Measurements from ENCODE around the gene EIF4A3. TPM values are rescaled to one million over a fixed set of nuclear protein-coding genes. Genes with fewer than 3 reads are reported as not detected.
A peak's percentile ranks its signal among the peaks of the same experiment; 100 is the strongest.

The EIF4A3 gene
- total RNA-seq (2021) (142 to 160 TPM (median 142 TPM) in 3 replicates), Bru-seq, nascent RNA (percentile 88 among the genes with signal in this experiment)
- long read RNA-seq, experiment 1, transcript EIF4A3-201 (12 exons, 1,734 nt), result major isoform, 572 of 599 reads
- long read RNA-seq, experiment 1, partial matches to known transcripts, result 15 of 599 reads
- long read RNA-seq, experiment 1, other reads (novel, unspliced or antisense), result 11 of 599 reads
- long read RNA-seq, experiment 2, transcript EIF4A3-201 (12 exons, 1,734 nt), result major isoform, 169 of 204 reads
- long read RNA-seq, experiment 2, partial matches to known transcripts, result 27 of 204 reads
- long read RNA-seq, experiment 2, other reads (novel, unspliced or antisense), result 7 of 204 reads
- long read RNA-seq, experiment 3, transcript EIF4A3-201 (12 exons, 1,734 nt), result major isoform, 43 of 55 reads
- long read RNA-seq, experiment 3, partial matches to known transcripts, result 11 of 55 reads
- long read RNA-seq, experiment 3, other reads (novel, unspliced or antisense), result 1 of 55 reads

GRCh38 chr17:80147035-80147822 lies at the start of gene EIF4A3:
Gene EIF4A3, minus strand, starts transcription at chr17:80147128. Its CDS starts 167 bp downstream, at chr17:80146961.
- DNase-seq (ENCODE audit: low spot score) (peak; percentile 99), ATAC-seq (peak; percentile 92)
- Mint-ChIP-seq H3K4me3 (peak within 1 kb of the TSS; percentile 77), H3K27ac (peak within 1 kb of the TSS; percentile 90), H3K27me3 (ENCODE audit: low read depth) (no peaks in the 10 kb centered on the region; the same call in 1 of the 2 replicates), H3K9me3 (0 out of 2 replicates have a peak, but pooled peaks cover under 1% of the 10 kb centered on the region), H3K36me3 (peaks cover 21% of the 10 kb centered on the region), H3K4me1 (peaks cover 29% of the 10 kb centered on the region)
- ChIA-PET POLR2A (interaction anchor here (1.0 kb wide), 1 partner anchor 46 kb away, joined by 3 read pairs; the partner anchor contains the start of gene GAA), CTCF (interaction anchor here (5.6 kb wide), 1 partner anchor 23 kb away, joined by 35 read pairs; no protein-coding TSS in a partner anchor)
- TF ChIP-seq TP53 (CRISPR knock-in tag; IDR thresholded peaks at IDR 0.05) (peak; percentile 87; the same call in 1 of the 2 replicates), ATF1 (CRISPR knock-in tag; IDR thresholded peaks at IDR 0.05) (no peak; the same call in 1 of the 2 replicates), ZNF263 (CRISPR knock-in tag; IDR thresholded peaks at IDR 0.05; ENCODE audit: low read depth) (peak; percentile 44; the same call in 1 of the 2 replicates), ZNF512 (CRISPR knock-in tag; IDR thresholded peaks at IDR 0.05; ENCODE audit: borderline replicate concordance) (no peak), NR2C2 (CRISPR knock-in tag; IDR thresholded peaks at IDR 0.05) (no peak), RELA (CRISPR knock-in tag; IDR thresholded peaks at IDR 0.05; ENCODE audit: borderline replicate concordance) (no peak), CBFB (CRISPR knock-in tag; IDR thresholded peaks at IDR 0.05; ENCODE audit: low read depth) (no peak), NFE2L1 (CRISPR knock-in tag; IDR thresholded peaks at IDR 0.05) (no peak; the same call in 1 of the 2 replicates), JUN (CRISPR knock-in tag; IDR thresholded peaks at IDR 0.05) (no peak), ZNF423 (CRISPR knock-in tag; IDR thresholded peaks at IDR 0.05) (no peak), PRDM15 (CRISPR knock-in tag; IDR thresholded peaks at IDR 0.05) (no peak), NFYB (CRISPR knock-in tag; conservative IDR thresholded peaks at IDR 0.05; ENCODE audit: low read depth) (no peak), ZBTB43 (CRISPR knock-in tag; IDR thresholded peaks at IDR 0.05) (no peak), JAZF1 (CRISPR knock-in tag; IDR thresholded peaks at IDR 0.05) (no peak), NR1H2 (CRISPR knock-in tag; IDR thresholded peaks at IDR 0.05) (no peak), ZNF121 (CRISPR knock-in tag; IDR thresholded peaks at IDR 0.05) (peak; percentile 83), ZNF232 (CRISPR knock-in tag; IDR thresholded peaks at IDR 0.05) (0 out of 2 replicates have a peak, but pooled peaks have one; percentile 21), CREM (CRISPR knock-in tag; IDR thresholded peaks at IDR 0.05) (peak; percentile 76; the same call in 1 of the 2 replicates), ESRRA (CRISPR knock-in tag; IDR thresholded peaks at IDR 0.05; ENCODE audit: borderline replicate concordance) (no peak)
- TF ChIP-seq, protein P1, sequence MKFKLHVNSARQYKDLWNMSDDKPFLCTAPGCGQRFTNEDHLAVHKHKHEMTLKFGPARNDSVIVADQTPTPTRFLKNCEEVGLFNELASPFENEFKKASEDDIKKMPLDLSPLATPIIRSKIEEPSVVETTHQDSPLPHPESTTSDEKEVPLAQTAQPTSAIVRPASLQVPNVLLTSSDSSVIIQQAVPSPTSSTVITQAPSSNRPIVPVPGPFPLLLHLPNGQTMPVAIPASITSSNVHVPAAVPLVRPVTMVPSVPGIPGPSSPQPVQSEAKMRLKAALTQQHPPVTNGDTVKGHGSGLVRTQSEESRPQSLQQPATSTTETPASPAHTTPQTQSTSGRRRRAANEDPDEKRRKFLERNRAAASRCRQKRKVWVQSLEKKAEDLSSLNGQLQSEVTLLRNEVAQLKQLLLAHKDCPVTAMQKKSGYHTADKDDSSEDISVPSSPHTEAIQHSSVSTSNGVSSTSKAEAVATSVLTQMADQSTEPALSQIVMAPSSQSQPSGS (CRISPR knock-in tag; IDR thresholded peaks at IDR 0.05; ENCODE audit: borderline replicate concordance, low read depth), result no peak
- TF ChIP-seq, protein P2, sequence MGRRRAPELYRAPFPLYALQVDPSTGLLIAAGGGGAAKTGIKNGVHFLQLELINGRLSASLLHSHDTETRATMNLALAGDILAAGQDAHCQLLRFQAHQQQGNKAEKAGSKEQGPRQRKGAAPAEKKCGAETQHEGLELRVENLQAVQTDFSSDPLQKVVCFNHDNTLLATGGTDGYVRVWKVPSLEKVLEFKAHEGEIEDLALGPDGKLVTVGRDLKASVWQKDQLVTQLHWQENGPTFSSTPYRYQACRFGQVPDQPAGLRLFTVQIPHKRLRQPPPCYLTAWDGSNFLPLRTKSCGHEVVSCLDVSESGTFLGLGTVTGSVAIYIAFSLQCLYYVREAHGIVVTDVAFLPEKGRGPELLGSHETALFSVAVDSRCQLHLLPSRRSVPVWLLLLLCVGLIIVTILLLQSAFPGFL (CRISPR knock-in tag; IDR thresholded peaks at IDR 0.05; ENCODE audit: borderline replicate concordance), result no peak
- TF ChIP-seq, protein P3, sequence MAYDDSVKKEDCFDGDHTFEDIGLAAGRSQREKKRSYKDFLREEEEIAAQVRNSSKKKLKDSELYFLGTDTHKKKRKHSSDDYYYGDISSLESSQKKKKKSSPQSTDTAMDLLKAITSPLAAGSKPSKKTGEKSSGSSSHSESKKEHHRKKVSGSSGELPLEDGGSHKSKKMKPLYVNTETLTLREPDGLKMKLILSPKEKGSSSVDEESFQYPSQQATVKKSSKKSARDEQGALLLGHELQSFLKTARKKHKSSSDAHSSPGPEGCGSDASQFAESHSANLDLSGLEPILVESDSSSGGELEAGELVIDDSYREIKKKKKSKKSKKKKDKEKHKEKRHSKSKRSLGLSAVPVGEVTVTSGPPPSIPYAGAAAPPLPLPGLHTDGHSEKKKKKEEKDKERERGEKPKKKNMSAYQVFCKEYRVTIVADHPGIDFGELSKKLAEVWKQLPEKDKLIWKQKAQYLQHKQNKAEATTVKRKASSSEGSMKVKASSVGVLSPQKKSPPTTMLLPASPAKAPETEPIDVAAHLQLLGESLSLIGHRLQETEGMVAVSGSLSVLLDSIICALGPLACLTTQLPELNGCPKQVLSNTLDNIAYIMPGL (CRISPR knock-in tag; IDR thresholded peaks at IDR 0.05), result peak; percentile 83
- TF ChIP-seq, protein P4, sequence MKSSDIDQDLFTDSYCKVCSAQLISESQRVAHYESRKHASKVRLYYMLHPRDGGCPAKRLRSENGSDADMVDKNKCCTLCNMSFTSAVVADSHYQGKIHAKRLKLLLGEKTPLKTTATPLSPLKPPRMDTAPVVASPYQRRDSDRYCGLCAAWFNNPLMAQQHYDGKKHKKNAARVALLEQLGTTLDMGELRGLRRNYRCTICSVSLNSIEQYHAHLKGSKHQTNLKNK (CRISPR knock-in tag; IDR thresholded peaks at IDR 0.05), result no peak
